Measurements from ENCODE around the gene CD300C.

Gene CD300C

DNA sequence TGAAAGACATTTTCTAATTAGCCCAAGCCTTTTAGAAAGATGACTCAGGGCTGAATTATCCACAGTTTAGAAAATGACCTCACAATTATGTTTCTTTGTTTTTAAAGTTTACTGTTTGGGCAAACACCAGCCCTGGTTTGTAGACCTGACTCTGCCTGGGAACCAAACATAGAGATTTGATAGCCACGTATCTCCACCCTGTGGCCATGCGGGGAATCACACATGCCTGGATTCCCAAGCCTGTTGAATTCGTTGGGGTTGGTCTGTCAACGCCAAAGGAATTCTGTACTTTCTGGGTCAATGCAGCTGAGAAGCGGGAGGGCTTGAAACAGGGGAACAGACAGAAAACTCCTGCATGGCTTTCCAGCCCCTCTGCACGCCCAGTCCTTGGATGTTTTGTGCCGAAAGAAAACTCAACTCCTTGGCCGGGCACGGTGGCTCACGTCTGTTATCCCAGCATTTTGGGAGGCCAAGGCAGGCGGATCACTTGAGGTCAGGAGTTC, 52.5 kb downstream of the CD300C start (continued):
- TF ChIP-seq, protein P1, sequence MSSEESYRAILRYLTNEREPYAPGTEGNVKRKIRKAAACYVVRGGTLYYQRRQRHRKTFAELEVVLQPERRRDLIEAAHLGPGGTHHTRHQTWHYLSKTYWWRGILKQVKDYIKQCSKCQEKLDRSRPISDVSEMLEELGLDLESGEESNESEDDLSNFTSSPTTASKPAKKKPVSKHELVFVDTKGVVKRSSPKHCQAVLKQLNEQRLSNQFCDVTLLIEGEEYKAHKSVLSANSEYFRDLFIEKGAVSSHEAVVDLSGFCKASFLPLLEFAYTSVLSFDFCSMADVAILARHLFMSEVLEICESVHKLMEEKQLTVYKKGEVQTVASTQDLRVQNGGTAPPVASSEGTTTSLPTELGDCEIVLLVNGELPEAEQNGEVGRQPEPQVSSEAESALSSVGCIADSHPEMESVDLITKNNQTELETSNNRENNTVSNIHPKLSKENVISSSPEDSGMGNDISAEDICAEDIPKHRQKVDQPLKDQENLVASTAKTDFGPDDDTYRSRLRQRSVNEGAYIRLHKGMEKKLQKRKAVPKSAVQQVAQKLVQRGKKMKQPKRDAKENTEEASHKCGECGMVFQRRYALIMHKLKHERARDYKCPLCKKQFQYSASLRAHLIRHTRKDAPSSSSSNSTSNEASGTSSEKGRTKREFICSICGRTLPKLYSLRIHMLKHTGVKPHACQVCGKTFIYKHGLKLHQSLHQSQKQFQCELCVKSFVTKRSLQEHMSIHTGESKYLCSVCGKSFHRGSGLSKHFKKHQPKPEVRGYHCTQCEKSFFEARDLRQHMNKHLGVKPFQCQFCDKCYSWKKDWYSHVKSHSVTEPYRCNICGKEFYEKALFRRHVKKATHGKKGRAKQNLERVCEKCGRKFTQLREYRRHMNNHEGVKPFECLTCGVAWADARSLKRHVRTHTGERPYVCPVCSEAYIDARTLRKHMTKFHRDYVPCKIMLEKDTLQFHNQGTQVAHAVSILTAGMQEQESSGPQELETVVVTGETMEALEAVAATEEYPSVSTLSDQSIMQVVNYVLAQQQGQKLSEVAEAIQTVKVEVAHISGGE (tag by site-specific recombination; conservative IDR thresholded peaks at IDR 0.05; ENCODE audit: low read depth), result no peak
- TF ChIP-seq KLF8 (tag by site-specific recombination; IDR thresholded peaks at IDR 0.05) (no peak), ZBTB8A (tag by site-specific recombination; IDR thresholded peaks at IDR 0.05) (no peak), SCRT2 (tag by site-specific recombination; IDR thresholded peaks at IDR 0.05) (peak; percentile 99), GLI2 (tag by site-specific recombination; IDR thresholded peaks at IDR 0.05; ENCODE audit: borderline replicate concordance, low read depth) (no peak)

DNA sequence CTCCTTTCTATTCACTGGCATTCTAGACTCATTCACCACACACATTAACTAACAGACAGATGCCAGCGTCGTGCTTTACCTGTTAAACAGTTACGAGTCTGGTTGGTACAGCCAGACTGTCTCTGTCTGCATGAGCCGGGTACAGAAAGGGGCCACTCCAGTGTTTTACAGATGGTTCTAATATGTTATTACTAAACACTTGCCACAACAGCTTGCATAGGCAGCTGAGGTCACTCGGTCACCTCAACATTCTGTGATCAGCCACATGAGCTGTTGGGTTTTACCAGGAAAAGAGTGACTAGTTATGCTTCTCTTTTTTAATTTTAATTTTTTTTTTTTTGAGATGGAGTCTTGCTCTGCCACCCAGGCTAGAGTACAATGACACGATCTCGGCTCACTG, 54.3 kb downstream of the CD300C start:
- Histone ChIP-seq H3K36me3 (ENCODE audit: control insufficient read depth in 2 of 2, insufficient read depth in 1 of 2, low read length in 2 of 2) (no peaks in the 10 kb centered on the region), H3K9me3 (ENCODE audit: control insufficient read depth, insufficient read depth, low read depth, low read length) (no peaks in the 10 kb centered on the region), H3K4me3 (ENCODE audit: low read depth, low read length) (no peak overlapping the region), H3K27ac (ENCODE audit: extremely low read depth, low read depth, low read length) (no peak overlapping the region), H3K4me1 (ENCODE audit: control insufficient read depth, insufficient read depth, low read length) (no peaks in the 10 kb centered on the region)
- POLR2A ChIA-PET, result no interaction called here
- TF ChIP-seq ZNF169 (tag by site-specific recombination; IDR thresholded peaks at IDR 0.05), result no peak
- TF ChIP-seq IKZF3 (tag by site-specific recombination; IDR thresholded peaks at IDR 0.05), result no peak
- no peak for TF ChIP-seq ZFP69B (tag by site-specific recombination; IDR thresholded peaks at IDR 0.05)
- TF ChIP-seq, protein P2, sequence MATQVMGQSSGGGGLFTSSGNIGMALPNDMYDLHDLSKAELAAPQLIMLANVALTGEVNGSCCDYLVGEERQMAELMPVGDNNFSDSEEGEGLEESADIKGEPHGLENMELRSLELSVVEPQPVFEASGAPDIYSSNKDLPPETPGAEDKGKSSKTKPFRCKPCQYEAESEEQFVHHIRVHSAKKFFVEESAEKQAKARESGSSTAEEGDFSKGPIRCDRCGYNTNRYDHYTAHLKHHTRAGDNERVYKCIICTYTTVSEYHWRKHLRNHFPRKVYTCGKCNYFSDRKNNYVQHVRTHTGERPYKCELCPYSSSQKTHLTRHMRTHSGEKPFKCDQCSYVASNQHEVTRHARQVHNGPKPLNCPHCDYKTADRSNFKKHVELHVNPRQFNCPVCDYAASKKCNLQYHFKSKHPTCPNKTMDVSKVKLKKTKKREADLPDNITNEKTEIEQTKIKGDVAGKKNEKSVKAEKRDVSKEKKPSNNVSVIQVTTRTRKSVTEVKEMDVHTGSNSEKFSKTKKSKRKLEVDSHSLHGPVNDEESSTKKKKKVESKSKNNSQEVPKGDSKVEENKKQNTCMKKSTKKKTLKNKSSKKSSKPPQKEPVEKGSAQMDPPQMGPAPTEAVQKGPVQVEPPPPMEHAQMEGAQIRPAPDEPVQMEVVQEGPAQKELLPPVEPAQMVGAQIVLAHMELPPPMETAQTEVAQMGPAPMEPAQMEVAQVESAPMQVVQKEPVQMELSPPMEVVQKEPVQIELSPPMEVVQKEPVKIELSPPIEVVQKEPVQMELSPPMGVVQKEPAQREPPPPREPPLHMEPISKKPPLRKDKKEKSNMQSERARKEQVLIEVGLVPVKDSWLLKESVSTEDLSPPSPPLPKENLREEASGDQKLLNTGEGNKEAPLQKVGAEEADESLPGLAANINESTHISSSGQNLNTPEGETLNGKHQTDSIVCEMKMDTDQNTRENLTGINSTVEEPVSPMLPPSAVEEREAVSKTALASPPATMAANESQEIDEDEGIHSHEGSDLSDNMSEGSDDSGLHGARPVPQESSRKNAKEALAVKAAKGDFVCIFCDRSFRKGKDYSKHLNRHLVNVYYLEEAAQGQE (tag by site-specific recombination; IDR thresholded peaks at IDR 0.05), result no peak
- CTCF ChIA-PET, result interaction anchor here (0.6 to 5.6 kb wide), 9 partner anchors 12 to 124 kb away, joined by 3 to 55 read pairs (median 4); no protein-coding TSS in a partner anchor
